Fibroblast of villous mesenchyme (primary cell): ENCODE results near the gene TIGD7. TPM values are rescaled to one million over a fixed set of nuclear protein-coding genes. Genes with fewer than 3 reads are reported as not detected.

Experiments
- DNase-seq: peaks from one replicate; pipeline ENCODE4 v3.0.0-alpha.2; 2010; ENCODE audit warnings: low read depth
- H3K4me3 ChIP-seq: 2 replicates; pipeline ENCODE4 v1.5.1; 2011; ENCODE audit warnings: low read depth, mild to moderate bottlenecking, low read length
- CTCF ChIP-seq: IDR thresholded peaks from 2 replicates; pipeline ENCODE4 v1.5.1; 2012; ENCODE audit warnings: low read depth, mild to moderate bottlenecking, low read length; ENCODE audit not compliant: insufficient read depth
- total RNA-seq: library from RNA; depleted of rRNA; stranded (reverse); fragments of >200 nt; gene quantifications from 2 replicates; pipeline ENCODE4 v1.2.3, GENCODE V29; 2012

TIGD7 gene
- total RNA-seq = 4.2 and 7.3 TPM in 2 replicates

DNA sequence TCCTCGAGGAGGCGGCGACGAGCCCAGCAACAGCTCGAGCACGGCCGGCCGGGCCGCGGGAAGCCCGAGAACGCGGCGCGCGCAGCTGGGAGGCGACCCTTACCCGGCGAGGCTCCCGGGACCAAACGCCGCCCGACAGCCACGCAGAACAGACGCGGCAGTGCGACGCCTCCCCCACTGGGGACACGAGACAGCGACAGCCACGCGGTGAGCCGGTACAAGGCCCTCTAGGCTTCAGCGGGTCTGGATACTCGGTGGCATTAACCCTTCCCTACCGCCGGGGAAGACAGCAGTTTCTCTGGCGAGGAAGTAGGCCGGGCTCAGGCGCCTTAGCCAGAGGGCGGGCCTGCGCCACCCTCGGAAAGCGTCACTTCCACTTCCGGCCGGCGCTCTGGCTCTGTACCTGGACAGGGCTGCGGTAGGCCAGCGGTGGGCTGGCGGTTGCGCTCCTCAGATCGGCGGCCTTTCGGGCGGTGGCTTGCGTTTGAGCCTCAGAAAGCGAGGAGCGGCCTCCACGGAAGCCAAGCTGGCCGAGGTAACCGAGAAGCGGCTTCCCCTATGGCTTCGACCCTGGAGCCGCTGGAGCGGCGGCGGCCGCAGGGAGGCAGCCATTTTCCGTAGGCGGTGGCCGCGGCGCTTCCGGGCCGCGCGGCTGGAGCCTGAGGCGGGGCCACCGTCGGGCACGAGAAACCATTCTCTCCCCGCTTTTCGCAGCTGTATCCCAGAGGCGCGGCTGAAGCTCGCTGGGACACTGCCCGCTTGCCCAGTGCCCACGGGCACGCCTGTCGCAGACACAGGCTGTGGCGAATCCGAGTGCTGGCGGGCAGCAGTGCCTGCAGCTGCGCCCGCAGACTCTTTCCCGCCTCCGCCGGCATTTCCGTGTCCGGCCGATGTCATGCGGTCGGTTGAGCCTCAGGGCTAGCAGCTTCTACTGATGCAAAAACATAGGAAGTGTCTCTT, at the start of gene TIGD7, which contains the start of gene ZNF75A:
TIGD7 (minus strand) TSS at position 322 of the 960 bp plus-strand sequence. CDS start 4,816 bp downstream, outside the sequence.
ZNF75A (plus strand) TSS at position 389 of the 960 bp plus-strand sequence. CDS start 2,932 bp downstream, outside the sequence.
- DNase-seq = peak; percentile 93
- no peak for TF ChIP-seq CTCF
- H3K4me3 ChIP-seq = peak within 1 kb of the TSS; percentile 84

DNA sequence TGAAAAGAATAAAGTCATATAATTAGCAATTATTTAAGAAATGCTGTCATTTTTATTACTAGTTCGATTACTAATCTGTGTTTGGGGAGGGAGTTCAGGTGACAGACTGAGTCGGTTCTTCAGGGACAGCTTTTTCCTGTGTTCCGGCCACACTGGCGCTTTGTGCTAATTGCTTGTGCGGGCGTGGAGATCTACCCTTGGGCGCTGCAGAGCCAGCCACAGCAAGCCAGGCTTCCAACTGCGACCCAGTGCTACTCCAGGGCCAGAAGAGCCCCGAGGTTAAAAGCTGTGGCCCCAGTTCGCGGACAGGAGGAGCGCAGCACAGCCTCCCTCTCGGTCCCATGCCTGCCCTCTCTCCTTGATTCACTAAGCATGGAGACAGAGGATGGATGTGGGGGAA, 43.9 kb upstream of the TIGD7 start:
- no peak for DNase-seq
- H3K4me3 ChIP-seq = no peak overlapping the region
- no peak for TF ChIP-seq CTCF

DNA sequence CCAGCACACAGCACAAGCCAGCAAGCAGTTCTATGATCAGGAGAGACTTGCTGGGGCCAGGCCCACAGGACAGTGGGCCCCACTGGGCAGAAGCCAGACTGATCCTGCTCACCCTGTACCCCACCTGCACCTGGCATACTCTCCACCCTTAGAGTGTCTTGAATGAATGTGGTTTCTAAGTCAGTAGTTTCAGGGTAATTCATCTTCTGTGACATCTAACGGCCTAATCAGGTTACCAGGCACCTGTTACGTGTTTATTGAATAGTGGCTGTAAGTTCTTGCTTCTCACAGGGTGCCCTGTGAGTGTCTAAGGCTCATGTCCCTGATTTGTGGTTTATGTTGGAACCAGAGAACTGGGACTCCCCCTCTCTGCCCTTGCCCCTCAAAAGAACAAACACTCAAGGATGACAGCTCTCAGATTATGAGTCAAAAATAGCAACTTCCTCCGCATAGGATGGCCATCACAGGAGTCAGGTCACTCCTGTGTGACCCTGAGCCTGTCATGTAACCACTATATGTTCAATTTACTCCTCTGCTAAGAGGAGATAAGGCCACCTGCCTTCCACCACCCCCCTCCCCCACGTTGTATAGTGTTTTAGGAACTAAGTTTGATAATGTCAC, 43.4 kb upstream of the TIGD7 start:
- no peak for TF ChIP-seq CTCF
- no peak for DNase-seq

DNA sequence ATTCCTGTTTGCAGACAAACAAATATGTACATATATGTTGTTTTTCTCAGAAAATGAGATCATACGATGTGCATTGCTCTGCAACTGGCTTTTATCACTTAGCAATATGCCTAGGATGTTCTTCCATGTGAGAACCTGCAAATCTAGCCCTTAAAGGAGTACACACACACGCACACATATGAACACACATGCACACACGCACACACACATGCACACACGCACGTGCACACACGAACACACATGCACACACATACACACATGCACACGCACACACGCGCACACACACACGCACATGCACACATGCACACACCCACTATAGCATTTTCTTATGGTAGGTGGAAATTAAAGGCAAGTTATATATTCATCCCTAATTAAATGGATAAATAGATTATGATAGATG, 42.4 kb upstream of the TIGD7 start:
- no peak for TF ChIP-seq CTCF
- no peak overlapping the region for H3K4me3 ChIP-seq
- DNase-seq = no peak

More for the DNA sequence above, 43.4 kb upstream of the TIGD7 start:
- no peak overlapping the region for H3K4me3 ChIP-seq

GRCh38 chr16:3346041-3346440, 40.8 kb upstream of the TIGD7 start:
- TF ChIP-seq CTCF = no peak
- no peak overlapping the region for H3K4me3 ChIP-seq
- DNase-seq = no peak

DNA sequence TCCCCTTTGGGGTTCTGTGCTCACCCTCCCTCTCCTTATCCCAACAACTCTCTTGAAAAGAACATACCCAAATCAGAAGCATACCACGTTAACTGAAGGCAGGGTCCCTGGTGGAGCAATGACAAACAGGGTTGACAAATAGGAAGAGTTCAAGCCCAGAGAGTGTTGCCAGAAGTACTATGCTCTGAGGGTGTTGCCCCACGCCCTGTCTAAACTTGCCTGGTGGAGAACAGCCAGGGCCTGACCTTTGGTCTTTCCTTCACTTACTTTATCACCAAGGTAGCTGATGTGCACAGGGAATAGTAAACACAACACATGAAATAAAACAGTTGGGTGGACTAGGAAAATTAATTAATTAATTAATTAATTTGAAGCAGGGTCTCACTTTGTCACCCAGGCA, 23.4 kb upstream of the TIGD7 start:
- no peak overlapping the region for H3K4me3 ChIP-seq
- no peak for DNase-seq
- TF ChIP-seq CTCF = no peak
